Measurements from ENCODE around the gene CARD10.
A peak's percentile ranks its signal among the peaks of the same experiment; 100 is the strongest.

Gene CARD10

GRCh38 chr22:37502342-37503182 is 16.7 kb downstream of the CARD10 start:
- Histone ChIP-seq H3K4me3 (ENCODE audit: low read depth, low read length) (no peak overlapping the region), H3K9me3 (ENCODE audit: severe bottlenecking) (no peaks in the 10 kb centered on the region), H3K36me3 (peaks cover 19% of the 10 kb centered on the region), H3K27me3 (ENCODE audit: insufficient read depth, low read depth, severe bottlenecking) (no peaks in the 10 kb centered on the region), H3K27ac (peak overlapping the region; percentile 65)
- peak; percentile 43 for DNase-seq
- TF ChIP-seq CTCF (IDR thresholded peaks at IDR 0.05; ENCODE audit: low read depth, low read length) = no peak

- peak; percentile 68 for DNase-seq
- no peak overlapping the region for H3K4me3 ChIP-seq (ENCODE audit: low read depth, low read length)
- peak overlapping the region; percentile 65 for H3K27ac ChIP-seq
- no peaks in the 10 kb centered on the region for H3K27me3 ChIP-seq (ENCODE audit: insufficient read depth, low read depth, severe bottlenecking)
- no peaks in the 10 kb centered on the region for H3K9me3 ChIP-seq (ENCODE audit: severe bottlenecking)
- no peak for TF ChIP-seq CTCF (IDR thresholded peaks at IDR 0.05; ENCODE audit: low read depth, low read length)
- peaks cover 11% of the 10 kb centered on the region for H3K36me3 ChIP-seq
Measured at GRCh38 chr22:37501610-37502341, 17.4 kb downstream of the CARD10 start.

GRCh38 chr22:37500745-37501609 is 18.2 kb downstream of the CARD10 start:
- DNase-seq = no peak
- Histone ChIP-seq H3K4me3 (ENCODE audit: low read depth, low read length) (no peak overlapping the region), H3K27me3 (ENCODE audit: insufficient read depth, low read depth, severe bottlenecking) (no peaks in the 10 kb centered on the region), H3K36me3 (peaks cover 11% of the 10 kb centered on the region), H3K27ac (peak overlapping the region; percentile 65), H3K9me3 (ENCODE audit: severe bottlenecking) (no peaks in the 10 kb centered on the region)
- TF ChIP-seq CTCF (IDR thresholded peaks at IDR 0.05; ENCODE audit: low read depth, low read length) = no peak

- no peak overlapping the region for H3K4me3 ChIP-seq (ENCODE audit: low read depth, low read length)
- DNase-seq = no peak
- peaks cover 10% of the 10 kb centered on the region for H3K36me3 ChIP-seq
- no peaks in the 10 kb centered on the region for H3K27me3 ChIP-seq (ENCODE audit: insufficient read depth, low read depth, severe bottlenecking)
- no peak for TF ChIP-seq CTCF (IDR thresholded peaks at IDR 0.05; ENCODE audit: low read depth, low read length)
- no peaks in the 10 kb centered on the region for H3K9me3 ChIP-seq (ENCODE audit: severe bottlenecking)
- H3K27ac ChIP-seq = peak overlapping the region; percentile 58; the same call in 1 of the 2 replicates
Measured at GRCh38 chr22:37499789-37500540, 19.2 kb downstream of the CARD10 start.
